RCC 7860 (cell line): ENCODE data around the gene KCNN2.

Source experiments
- DNase-seq: peaks from one replicate; pipeline ENCODE4 v3.0.0-alpha.2; 2015; ENCODE audit warnings: low spot score
- FAIRE-seq: peaks from 2 replicates; lab custom pipeline; 2012; peaks lifted over from hg19 to GRCh38; lab: Jason Lieb, UNC

The KCNN2 gene

DNA sequence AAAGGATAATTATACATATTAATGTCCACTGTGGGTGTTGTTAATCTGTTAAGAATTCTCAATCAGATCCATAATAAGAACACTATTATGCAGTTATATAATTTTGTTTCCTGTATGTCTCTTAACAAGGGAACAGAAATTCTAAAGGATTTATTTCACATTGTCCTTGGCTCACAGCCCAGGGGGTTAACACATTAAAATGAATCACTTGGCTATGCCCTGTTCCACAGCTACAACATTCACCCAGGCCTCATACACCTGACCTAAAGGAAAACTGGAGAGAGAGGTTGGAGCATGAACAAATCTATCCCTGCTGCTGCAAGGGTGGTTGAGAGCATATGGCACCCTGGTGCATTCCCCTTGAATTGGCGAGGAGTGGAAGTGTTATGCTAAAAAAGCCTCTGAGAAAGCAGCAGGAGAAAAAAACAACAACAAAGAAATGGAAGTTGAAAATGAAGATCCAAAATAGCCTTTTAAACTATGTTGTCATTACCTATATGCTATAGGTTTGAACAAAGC is 116.0 kb downstream of the KCNN2 start:
- DNase-seq (no peak), FAIRE-seq (no peak)

- no peak for DNase-seq
- no peak for FAIRE-seq
Observed at GRCh38 chr5:114500756-114501155, 138.9 kb downstream of the KCNN2 start.

GRCh38 chr5:114504560-114504959 is 142.7 kb downstream of the KCNN2 start:
- FAIRE-seq (no peak), DNase-seq (no peak)

GRCh38 chr5:114524221-114524620 is 162.4 kb downstream of the KCNN2 start:
- FAIRE-seq (no peak), DNase-seq (no peak)

GRCh38 chr5:114544561-114544960 is 182.7 kb downstream of the KCNN2 start:
- no peak for DNase-seq
- no peak for FAIRE-seq
